ENCODE measurements around the gene DDX47.

DNA sequence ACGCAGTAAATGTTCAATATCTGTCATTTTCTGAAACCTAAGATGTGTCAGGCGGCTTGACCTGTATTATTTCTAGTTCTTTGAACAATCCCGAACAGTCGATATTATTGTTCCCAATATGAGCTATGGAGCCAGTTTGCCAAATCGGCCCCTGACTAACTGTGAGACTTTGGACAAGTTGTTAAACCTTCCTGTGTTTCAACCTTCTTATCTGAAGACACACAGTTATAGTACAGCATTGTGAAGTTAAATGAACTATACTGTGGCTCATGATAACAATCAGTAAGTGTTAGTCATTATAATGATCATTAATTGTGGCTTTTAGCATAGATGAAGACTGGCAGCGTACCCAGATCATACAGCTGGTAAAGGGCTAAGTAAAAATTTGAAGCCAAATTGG is 23.4 kb downstream of the DDX47 start:
- TF ChIP-seq, protein P1, sequence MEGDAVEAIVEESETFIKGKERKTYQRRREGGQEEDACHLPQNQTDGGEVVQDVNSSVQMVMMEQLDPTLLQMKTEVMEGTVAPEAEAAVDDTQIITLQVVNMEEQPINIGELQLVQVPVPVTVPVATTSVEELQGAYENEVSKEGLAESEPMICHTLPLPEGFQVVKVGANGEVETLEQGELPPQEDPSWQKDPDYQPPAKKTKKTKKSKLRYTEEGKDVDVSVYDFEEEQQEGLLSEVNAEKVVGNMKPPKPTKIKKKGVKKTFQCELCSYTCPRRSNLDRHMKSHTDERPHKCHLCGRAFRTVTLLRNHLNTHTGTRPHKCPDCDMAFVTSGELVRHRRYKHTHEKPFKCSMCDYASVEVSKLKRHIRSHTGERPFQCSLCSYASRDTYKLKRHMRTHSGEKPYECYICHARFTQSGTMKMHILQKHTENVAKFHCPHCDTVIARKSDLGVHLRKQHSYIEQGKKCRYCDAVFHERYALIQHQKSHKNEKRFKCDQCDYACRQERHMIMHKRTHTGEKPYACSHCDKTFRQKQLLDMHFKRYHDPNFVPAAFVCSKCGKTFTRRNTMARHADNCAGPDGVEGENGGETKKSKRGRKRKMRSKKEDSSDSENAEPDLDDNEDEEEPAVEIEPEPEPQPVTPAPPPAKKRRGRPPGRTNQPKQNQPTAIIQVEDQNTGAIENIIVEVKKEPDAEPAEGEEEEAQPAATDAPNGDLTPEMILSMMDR (IDR thresholded peaks at IDR 0.05), result no peak
- no peak for TF ChIP-seq POLR2AphosphoS5 (IDR thresholded peaks at IDR 0.05; ENCODE audit: insufficient read depth in 1 of 2, low read depth in 1 of 2)
- no peak for TF ChIP-seq POLR2A (IDR thresholded peaks at IDR 0.05)
